ENCODE measurements around the gene MYOG.

The MYOG gene

GRCh38 chr1:203085528-203086406 lies at the start of gene MYOG:
MYOG (minus strand) TSS chr1:203086012; CDS start chr1:203085961, 51 bp downstream.
- DNase-seq (ENCODE audit: low read depth in 2 of 2): no peak

DNA sequence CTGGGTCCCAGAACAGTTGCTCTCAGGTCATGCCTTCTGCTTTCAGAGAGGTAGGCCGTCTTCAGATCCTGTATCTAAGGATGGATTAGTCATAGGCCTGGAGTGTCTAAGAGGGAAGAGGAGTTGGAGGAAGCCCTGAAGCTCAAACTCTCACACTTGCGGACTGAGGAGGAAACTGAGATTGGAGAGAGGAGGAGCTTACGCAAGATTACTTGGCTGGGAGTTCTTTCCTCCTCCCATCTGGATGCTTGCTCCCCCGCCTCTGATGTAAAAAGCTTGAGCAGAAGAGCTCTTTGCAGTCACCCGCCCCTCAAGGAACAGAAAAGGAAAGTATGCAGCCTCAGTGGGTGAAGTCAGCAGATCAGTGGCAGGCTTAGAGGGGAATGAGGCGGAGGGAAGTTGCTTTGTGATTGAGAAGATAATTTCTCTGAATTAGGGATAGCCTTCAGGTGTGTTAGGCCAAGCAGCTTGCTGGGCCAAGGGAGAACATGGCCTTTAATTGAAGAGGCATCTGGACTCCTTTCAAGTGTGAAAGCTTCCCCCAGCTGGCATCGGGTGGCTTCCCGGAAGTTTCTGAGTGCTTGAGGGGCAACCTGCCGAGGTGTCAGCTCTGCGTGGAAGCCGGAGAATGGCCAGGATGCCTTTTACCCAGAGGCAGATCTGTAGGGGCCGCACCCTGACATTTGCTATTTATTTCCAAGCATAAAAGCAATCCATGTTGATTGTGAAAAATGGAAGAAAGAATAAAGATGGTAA lies 48.3 kb upstream of the MYOG start:
- peak; percentile 25 to 32 for DNase-seq (ENCODE audit: low read depth in 2 of 2)

- no peak for DNase-seq (ENCODE audit: low read depth in 2 of 2)
Measured at GRCh38 chr1:203131548-203132200, 45.9 kb upstream of the MYOG start.

DNA sequence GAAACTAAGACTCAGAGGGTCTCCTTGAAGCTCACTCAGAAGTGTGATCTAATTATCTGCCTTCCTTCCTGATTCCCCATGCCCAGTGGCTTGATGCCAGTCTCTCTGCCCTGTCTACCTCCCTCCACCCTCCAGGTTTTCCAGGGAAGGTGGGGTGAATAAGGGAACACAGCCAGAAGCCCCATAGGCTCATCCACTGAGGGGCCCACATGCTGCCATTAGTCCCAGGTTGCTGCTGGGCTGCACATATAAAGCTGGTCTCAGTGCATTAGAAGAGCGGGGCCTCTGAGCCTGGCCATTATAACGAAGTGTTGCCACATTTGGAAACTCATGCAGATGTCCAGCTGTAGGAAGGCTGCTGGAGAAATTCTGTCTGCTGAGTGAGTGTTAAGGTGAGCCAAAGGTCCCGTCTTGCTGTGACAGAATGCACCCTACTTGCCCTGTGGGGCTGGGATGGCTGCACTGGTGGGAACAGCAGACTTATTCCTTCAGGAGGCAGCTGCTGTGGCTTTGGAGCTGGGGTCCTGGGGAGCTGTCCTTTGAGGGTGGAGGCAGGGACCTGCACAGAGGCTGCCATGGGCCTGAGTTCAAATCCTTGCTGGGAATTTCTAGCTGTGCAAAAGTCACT lies 44.7 kb upstream of the MYOG start:
- no peak for DNase-seq (ENCODE audit: low read depth in 2 of 2)

- DNase-seq (ENCODE audit: low read depth in 2 of 2): no peak
Measured at GRCh38 chr1:203129501-203130231, 43.9 kb upstream of the MYOG start.

DNA sequence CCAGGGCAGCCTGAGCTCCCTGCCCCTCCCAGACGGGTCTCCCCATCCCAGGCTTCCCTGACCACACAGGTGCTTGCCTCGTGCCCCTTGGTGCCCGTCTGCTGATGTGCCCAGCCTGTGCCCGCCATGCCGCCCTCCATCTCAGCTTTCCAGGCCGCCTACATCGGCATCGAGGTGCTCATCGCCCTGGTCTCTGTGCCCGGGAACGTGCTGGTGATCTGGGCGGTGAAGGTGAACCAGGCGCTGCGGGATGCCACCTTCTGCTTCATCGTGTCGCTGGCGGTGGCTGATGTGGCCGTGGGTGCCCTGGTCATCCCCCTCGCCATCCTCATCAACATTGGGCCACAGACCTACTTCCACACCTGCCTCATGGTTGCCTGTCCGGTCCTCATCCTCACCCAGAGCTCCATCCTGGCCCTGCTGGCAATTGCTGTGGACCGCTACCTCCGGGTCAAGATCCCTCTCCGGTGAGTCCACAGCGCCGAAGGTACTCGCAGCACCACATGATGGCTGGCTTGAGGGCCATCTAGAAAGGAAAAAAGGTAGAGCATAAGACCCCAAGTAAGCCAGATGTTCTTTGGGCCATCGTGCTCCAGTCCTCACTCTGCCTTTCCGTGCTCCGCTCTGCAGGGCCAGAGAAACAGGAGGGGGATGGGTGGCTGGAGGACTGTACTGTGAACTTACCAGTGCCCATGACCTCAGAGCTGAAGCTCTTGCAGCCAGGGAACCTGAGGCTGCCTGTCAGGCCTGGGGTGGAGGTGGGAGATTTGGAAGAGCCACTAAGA lies 43.1 kb upstream of the MYOG start:
- DNase-seq (ENCODE audit: low read depth in 2 of 2): no peak

DNA sequence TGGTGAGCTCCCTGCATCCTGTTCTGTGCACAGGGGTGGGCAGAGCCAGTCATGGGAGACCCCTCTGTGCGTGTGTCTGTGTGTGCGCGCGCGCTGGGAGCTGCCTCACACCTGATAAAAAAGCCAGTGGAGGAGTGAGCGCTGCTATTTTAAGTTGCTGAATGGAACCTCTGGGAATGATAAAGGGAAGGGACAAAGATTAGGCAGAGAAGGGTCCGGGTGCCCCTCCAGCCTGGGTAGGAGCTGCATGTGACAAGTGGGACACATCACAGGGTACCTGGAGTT lies 42.6 kb upstream of the MYOG start:
- DNase-seq (ENCODE audit: low read depth in 2 of 2): no peak

DNA sequence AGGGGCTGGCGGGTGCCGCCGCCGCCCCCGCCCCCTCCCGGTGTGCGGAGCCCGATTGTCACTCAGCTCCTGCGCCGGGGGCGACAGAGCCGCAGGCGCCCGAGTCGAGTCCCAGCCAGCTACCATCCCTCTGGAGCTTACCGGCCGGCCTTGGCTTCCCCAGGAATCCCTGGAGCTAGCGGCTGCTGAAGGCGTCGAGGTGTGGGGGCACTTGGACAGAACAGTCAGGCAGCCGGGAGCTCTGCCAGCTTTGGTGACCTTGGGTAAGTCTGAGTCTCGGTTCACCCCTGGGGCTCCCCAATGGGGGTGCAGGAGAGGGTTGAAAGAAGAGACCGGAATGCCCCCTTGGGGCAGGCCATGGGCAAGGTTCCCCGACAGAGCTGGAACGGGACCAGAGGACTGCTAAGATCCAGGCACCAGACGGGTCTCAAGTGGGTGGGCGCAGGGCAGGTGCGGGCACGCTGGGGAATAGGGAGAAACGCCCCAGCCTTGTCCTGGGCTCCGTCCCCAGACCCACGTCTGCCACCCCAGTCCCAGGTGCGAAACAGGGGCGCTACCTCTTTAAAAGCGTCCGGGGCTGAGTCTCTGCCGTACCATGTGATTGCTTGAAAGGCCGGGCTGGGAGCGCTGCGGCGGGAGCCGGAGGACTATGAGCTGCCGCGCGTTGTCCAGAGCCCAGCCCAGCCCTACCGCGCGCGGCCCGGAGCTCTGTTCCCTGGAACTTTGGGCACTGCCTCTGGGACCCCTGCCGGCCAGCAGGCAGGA lies 42.0 kb upstream of the MYOG start, which contains the start of gene ADORA1:
Gene ADORA1 (plus strand): TSS at position 61 of the 765 bp plus-strand sequence. CDS start 1,116 bp downstream, outside the sequence.
- no peak for DNase-seq (ENCODE audit: low read depth in 2 of 2)

GRCh38 chr1:203126866-203127665 lies 41.3 kb upstream of the MYOG start:
- DNase-seq (ENCODE audit: low read depth in 2 of 2): no peak

DNA sequence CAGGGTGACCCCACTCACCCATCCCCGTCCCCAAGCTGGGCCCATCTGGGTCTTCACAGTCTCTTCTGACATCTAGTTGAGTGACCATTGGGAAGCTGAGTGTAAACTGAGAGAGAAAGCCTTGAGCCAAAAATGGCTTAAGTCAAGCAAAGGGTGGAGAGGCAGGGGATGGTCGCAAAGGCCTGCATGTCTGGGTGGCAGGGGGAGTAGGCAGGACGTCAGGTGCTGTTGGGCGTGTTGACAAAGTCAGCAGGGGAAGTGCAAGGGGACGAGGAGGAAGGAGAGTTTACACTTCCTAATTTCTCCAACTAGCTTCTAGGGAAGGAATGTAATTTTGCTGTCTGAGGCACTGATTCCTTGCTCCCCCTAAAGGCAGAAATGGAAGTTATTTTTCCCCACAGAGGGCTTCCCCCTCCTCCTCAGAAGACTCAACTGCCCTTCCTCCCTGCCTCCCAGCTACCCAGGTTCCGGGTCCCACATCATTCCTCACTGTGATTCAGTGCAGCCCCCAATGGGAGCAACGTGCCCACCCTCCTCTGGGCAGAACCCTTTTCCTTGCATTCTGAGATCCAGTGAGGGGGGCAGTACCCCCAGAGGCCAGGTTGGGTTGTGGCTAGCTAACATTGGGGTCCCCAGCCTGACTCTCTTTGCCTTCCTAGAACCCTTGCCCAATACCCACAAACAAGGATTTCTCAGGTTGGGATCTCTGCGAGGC lies 40.5 kb upstream of the MYOG start:
- DNase-seq (ENCODE audit: low read depth in 2 of 2): no peak

DNA sequence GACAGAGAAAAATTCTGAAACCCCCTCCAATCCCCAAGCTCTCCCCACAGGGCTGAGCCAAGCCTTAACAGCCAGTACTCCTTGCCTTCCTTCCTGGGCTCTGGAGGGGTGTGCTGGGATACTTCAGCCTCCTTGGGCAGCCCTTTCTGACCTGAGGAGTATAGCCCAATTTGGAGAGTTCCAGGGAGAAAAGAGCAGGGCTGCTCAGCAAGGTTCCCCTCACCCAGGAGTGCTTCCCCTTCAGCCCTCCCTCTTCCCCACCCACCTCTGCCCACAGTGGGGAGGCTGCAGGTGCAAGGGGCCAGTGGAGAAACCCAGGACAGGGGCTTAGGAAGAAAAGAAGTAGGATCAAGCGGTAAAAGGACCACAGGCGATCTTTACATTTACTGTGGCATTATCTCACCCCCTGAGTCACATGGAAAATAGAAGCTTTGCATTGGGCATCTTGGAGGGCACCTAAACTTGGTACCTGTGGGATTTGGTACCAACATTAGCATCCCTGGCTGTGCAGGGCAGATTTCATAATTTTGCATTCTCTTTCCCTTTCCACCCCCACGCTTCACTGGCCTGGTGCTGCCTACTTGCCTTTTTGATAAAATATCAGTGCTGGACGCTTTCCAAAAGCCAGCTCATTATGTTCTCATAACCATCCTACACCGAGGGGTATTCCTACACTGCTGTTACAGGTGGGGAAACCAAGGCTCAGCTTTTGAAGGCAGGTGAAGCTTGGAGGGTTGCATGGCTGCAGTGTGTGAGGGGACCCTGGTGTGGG lies 38.9 kb upstream of the MYOG start:
- DNase-seq (ENCODE audit: low read depth in 2 of 2): no peak

DNA sequence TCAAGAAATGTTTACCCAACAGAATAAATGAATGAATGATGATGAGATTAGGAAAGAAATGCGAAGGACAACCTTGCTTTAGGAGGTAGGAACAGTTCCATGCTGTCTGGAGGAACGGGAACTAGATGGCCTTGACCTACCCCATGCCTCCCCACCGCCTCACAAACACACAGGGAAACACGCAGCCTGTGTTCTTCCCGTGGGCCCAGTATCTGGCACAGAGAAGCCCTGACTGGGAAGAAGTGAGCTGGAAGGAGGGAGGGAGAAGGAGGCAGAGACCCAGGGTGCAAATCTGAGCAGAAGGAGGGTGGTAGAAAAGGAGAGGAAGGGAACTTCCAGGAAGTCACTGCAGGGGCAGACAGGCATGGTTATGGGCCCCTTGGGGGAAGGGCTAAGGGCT lies 38.2 kb upstream of the MYOG start:
- DNase-seq (ENCODE audit: low read depth in 2 of 2): no peak

DNA sequence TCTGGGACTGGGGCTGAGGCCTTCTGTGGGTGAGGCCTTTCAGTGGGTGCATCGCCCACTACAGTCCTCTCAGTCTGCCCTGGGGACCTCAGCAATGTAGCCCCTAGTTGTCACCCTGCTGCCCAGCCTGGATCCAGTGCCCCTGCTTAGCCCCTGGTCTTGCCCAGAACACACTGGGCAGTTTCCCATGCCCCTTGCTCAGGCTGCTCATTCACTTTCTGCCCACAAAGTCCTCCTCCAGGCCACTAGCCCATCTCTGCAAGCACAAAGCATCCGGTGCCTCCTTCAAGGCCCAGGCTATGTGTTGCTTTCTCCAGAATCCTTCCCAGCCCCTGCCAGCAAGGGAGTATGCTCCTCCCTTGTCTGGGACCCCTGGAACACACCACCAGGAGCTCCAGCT lies 36.3 kb upstream of the MYOG start:
- no peak for DNase-seq (ENCODE audit: low read depth in 2 of 2)

DNA sequence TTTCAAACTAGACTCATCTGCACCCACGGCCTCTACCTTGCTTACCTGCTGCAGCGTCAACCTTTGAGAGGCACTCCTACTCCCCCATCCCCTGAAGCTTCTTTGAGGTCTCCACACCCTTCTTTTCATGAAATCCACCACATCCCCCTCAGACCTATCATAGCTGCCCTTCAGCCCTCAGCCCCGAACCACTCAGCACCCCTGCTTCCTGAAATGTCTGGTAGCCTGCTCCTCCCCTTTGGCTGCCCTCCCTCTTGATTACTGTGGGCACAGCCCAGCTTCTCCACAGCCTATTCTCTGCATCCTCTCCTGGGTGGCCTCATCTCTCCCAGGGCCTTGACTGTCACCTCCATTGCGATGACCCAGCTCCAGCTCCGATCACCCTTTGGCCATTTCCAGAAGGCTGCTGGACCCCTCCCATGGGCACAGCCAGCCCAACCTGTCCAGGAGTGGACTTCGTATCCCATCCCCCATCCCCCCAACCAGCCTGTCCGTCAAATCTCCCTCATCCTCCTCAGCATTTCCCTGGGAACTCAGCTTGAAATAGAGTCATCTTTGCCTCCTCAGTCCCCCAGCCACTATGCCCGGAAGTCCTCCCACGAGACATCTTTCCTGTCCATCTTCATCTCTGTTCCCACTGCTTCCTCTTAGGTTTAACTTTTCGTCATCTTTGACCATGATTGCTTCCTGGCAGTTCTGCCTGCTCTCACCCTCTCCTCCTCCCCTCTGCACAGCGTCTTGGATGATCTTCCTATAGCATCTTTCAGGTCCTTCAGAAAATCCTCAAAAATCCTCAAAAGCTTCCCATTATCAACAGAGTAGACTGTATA lies 35.6 kb upstream of the MYOG start:
- no peak for DNase-seq (ENCODE audit: low read depth in 2 of 2)

GRCh38 chr1:203120325-203121153 lies 34.7 kb upstream of the MYOG start:
- no peak for DNase-seq (ENCODE audit: low read depth in 2 of 2)
